BLaER1 treated with 17β-estradiol and CSF1 and Interleukin-3, amounts not matched to agents 10 nM and 100 nM (cell line): ENCODE measurements around the gene PATJ.

Experiments
- H3K27ac ChIP-seq, 11 experiments: shearing (Covaris generic); formaldehyde crosslinking; 2 replicates each; pipeline ENCODE4 v1.8.1; 2022
- H3K27me3 ChIP-seq, 11 experiments: shearing (Covaris generic); formaldehyde crosslinking; 2 replicates each; pipeline ENCODE4 v1.8.1; 2022
- H3K36me3 ChIP-seq, 11 experiments: shearing (Covaris generic); formaldehyde crosslinking; 2 replicates each; pipeline ENCODE4 v1.8.1; 2022
- H3K4me1 ChIP-seq, 10 experiments: shearing (Covaris generic); formaldehyde crosslinking; 2 replicates each; pipeline ENCODE4 v1.8.1; 2022
- H3K4me2 ChIP-seq, 11 experiments: shearing (Covaris generic); formaldehyde crosslinking; 2 replicates each; pipeline ENCODE4 v1.8.1; 2022
- H3K4me3 ChIP-seq, 10 experiments: shearing (Covaris generic); formaldehyde crosslinking; 2 replicates each; pipeline ENCODE4 v1.8.1; 2022
- H3K9ac ChIP-seq, 11 experiments: shearing (Covaris generic); formaldehyde crosslinking; 2 replicates each; pipeline ENCODE4 v1.8.1; 2022
- H3K9me3 ChIP-seq, 11 experiments: shearing (Covaris generic); formaldehyde crosslinking; replicated peaks in 1 of 11; 2 replicates each; pipeline ENCODE4 v1.8.1; 2022
- H4K20me1 ChIP-seq, 11 experiments: shearing (Covaris generic); formaldehyde crosslinking; 2 replicates each; pipeline ENCODE4 v1.8.1; 2022
- Cebpa-rat ChIP-seq, 11 experiments: shearing (Covaris generic); IDR thresholded peaks; 2 replicates each; pipeline ENCODE4 v1.8.1; 2022

PATJ gene

GRCh38 chr1:61914823-61915482 is 172.7 kb downstream of the PATJ start:
- Histone ChIP-seq H3K9me3 (no peaks in the 10 kb centered on the region), H3K4me2 (peak overlapping the region in 1 of 11 experiments; percentile 10; a peak in 2 of 22 replicates), H4K20me1 (no peaks in the 10 kb centered on the region), H3K4me1 (0 out of 20 replicates have a peak, but pooled peaks cover 0 to 6% (median 0%) of the 10 kb centered on the region in 10 experiments), H3K36me3 (no peaks in the 10 kb centered on the region), H3K9ac (no peak overlapping the region), H3K27me3 (no peaks in the 10 kb centered on the region), H3K4me3 (no peak overlapping the region), H3K27ac (no peak overlapping the region)
- TF ChIP-seq Cebpa-rat (IDR thresholded peaks at IDR 0.05) = no peak

- H3K9ac ChIP-seq = no peak overlapping the region
- H3K9me3 ChIP-seq = no peaks in the 10 kb centered on the region
- H3K27me3 ChIP-seq = no peaks in the 10 kb centered on the region
- no peak overlapping the region for H3K4me2 ChIP-seq
- TF ChIP-seq Cebpa-rat (IDR thresholded peaks at IDR 0.05) = no peak
- H3K4me1 ChIP-seq = no peaks in the 10 kb centered on the region
- H3K36me3 ChIP-seq = no peaks in the 10 kb centered on the region
- no peak overlapping the region for H3K4me3 ChIP-seq
- no peaks in the 10 kb centered on the region for H4K20me1 ChIP-seq
- H3K27ac ChIP-seq = no peak overlapping the region
These were observed 179.2 kb downstream of the PATJ start for GRCh38 chr1:61921435-61921834.

GRCh38 chr1:61922950-61923480 is 180.7 kb downstream of the PATJ start:
- no peaks in the 10 kb centered on the region for H3K27me3 ChIP-seq
- no peak for TF ChIP-seq Cebpa-rat (IDR thresholded peaks at IDR 0.05)

GRCh38 chr1:61925591-61926298 is 183.5 kb downstream of the PATJ start:
- Histone ChIP-seq H3K27me3 (no peaks in the 10 kb centered on the region), H3K4me1 (no peaks in the 10 kb centered on the region), H3K27ac (no peak overlapping the region), H4K20me1 (no peaks in the 10 kb centered on the region), H3K4me2 (no peak overlapping the region), H3K9ac (no peak overlapping the region), H3K9me3 (no peaks in the 10 kb centered on the region), H3K4me3 (no peak overlapping the region), H3K36me3 (no peaks in the 10 kb centered on the region)
- no peak for TF ChIP-seq Cebpa-rat (IDR thresholded peaks at IDR 0.05)

More at GRCh38 chr1:61922950-61923480, 180.7 kb downstream of the PATJ start:
- Histone ChIP-seq H4K20me1 (no peaks in the 10 kb centered on the region), H3K4me3 (no peak overlapping the region), H3K4me1 (no peaks in the 10 kb centered on the region), H3K27ac (no peak overlapping the region), H3K4me2 (no peak overlapping the region), H3K9me3 (no peaks in the 10 kb centered on the region), H3K36me3 (no peaks in the 10 kb centered on the region), H3K9ac (no peak overlapping the region)

GRCh38 chr1:61926597-61926996 is 184.3 kb downstream of the PATJ start:
- TF ChIP-seq Cebpa-rat (IDR thresholded peaks at IDR 0.05) = no peak
- H3K4me2 ChIP-seq = no peak overlapping the region
- no peak overlapping the region for H3K27ac ChIP-seq
- no peaks in the 10 kb centered on the region for H3K27me3 ChIP-seq
- no peak overlapping the region for H3K9ac ChIP-seq
- H3K9me3 ChIP-seq = no peaks in the 10 kb centered on the region
- H3K4me1 ChIP-seq = no peaks in the 10 kb centered on the region
- no peak overlapping the region for H3K4me3 ChIP-seq
- no peaks in the 10 kb centered on the region for H3K36me3 ChIP-seq
- H4K20me1 ChIP-seq = no peaks in the 10 kb centered on the region

- TF ChIP-seq Cebpa-rat (IDR thresholded peaks at IDR 0.05) = no peak
- no peak overlapping the region for H3K9ac ChIP-seq
- no peak overlapping the region for H3K27ac ChIP-seq
- no peak overlapping the region for H3K4me3 ChIP-seq
- no peaks in the 10 kb centered on the region for H3K4me1 ChIP-seq
- H3K9me3 ChIP-seq = no peaks in the 10 kb centered on the region
- no peak overlapping the region for H3K4me2 ChIP-seq
- H3K36me3 ChIP-seq = no peaks in the 10 kb centered on the region
- no peaks in the 10 kb centered on the region for H4K20me1 ChIP-seq
- H3K27me3 ChIP-seq = no peaks in the 10 kb centered on the region
These were observed 187.9 kb downstream of the PATJ start for GRCh38 chr1:61930116-61930645.

GRCh38 chr1:61931587-61932279 is 189.5 kb downstream of the PATJ start:
- Histone ChIP-seq H4K20me1 (no peaks in the 10 kb centered on the region), H3K27me3 (no peaks in the 10 kb centered on the region), H3K9me3 (no peaks in the 10 kb centered on the region), H3K27ac (no peak overlapping the region), H3K4me2 (no peak overlapping the region), H3K9ac (no peak overlapping the region), H3K4me1 (no peaks in the 10 kb centered on the region), H3K36me3 (no peaks in the 10 kb centered on the region), H3K4me3 (no peak overlapping the region)
- no peak for TF ChIP-seq Cebpa-rat (IDR thresholded peaks at IDR 0.05)

GRCh38 chr1:61935516-61935915 is 193.2 kb downstream of the PATJ start:
- Histone ChIP-seq H4K20me1 (no peaks in the 10 kb centered on the region), H3K27ac (no peak overlapping the region), H3K27me3 (no peaks in the 10 kb centered on the region), H3K9ac (no peak overlapping the region), H3K4me1 (no peaks in the 10 kb centered on the region), H3K4me2 (no peak overlapping the region), H3K4me3 (no peak overlapping the region), H3K9me3 (no peaks in the 10 kb centered on the region), H3K36me3 (no peaks in the 10 kb centered on the region)
- no peak for TF ChIP-seq Cebpa-rat (IDR thresholded peaks at IDR 0.05)

- no peaks in the 10 kb centered on the region for H3K4me1 ChIP-seq
- H3K4me3 ChIP-seq = no peak overlapping the region
- no peaks in the 10 kb centered on the region for H4K20me1 ChIP-seq
- no peak overlapping the region for H3K4me2 ChIP-seq
- no peaks in the 10 kb centered on the region for H3K9me3 ChIP-seq
- H3K27me3 ChIP-seq = no peaks in the 10 kb centered on the region
- H3K27ac ChIP-seq = no peak overlapping the region
- no peaks in the 10 kb centered on the region for H3K36me3 ChIP-seq
- no peak overlapping the region for H3K9ac ChIP-seq
- TF ChIP-seq Cebpa-rat (IDR thresholded peaks at IDR 0.05) = no peak
These were observed 194.6 kb downstream of the PATJ start for GRCh38 chr1:61936839-61937238.
